HEK293 (cell line): ENCODE measurements around the gene CPNE9.

Experiments
- PBX3 ChIP-seq: sonication (generic); formaldehyde crosslinking; IDR thresholded peaks from 2 replicates; pipeline ENCODE4 v1.8.1; 2022; ENCODE audit warnings: mild to moderate bottlenecking, moderate library complexity, missing genetic modification reagents
- ZBTB21 ChIP-seq: fragments of 450-650 bp; formaldehyde crosslinking; IDR thresholded peaks from 2 replicates; pipeline ENCODE4 v1.5.1; 2017; ENCODE audit warnings: missing biosample characterization, missing genetic modification characterization
- ZNF133 ChIP-seq: fragments of 450-650 bp; formaldehyde crosslinking; IDR thresholded peaks from 2 replicates; pipeline ENCODE4 v1.5.1; 2016; ENCODE audit warnings: missing biosample characterization, missing genetic modification characterization
- ZNF274 ChIP-seq, 2 experiments: fragments of 200-500 bp in 1 of 2; fragments of 450-650 bp in 1 of 2; sonication (Bioruptor generic) in 1 of 2; formaldehyde crosslinking in 1 of 2; IDR thresholded peaks; 2 replicates each; pipeline versions ENCODE4 v1.5.1 to v1.6.1; 2014 to 2016; ENCODE audit warnings: borderline replicate concordance in 1 of 2, inconsistent platforms in 1 of 2, low read length in 1 of 2, missing biosample characterization in 1 of 2, missing genetic modification characterization in 1 of 2
- ZXDB ChIP-seq: fragments of 450-650 bp; formaldehyde crosslinking; IDR thresholded peaks from 2 replicates; pipeline ENCODE4 v1.5.1; 2016; ENCODE audit warnings: missing biosample characterization, missing genetic modification characterization
- TF ChIP-seq, protein P1 (sequence below): fragments of 450-650 bp; formaldehyde crosslinking; IDR thresholded peaks from 2 replicates; pipeline ENCODE4 v1.5.1; 2016; ENCODE audit warnings: missing biosample characterization, missing genetic modification characterization

DNA sequence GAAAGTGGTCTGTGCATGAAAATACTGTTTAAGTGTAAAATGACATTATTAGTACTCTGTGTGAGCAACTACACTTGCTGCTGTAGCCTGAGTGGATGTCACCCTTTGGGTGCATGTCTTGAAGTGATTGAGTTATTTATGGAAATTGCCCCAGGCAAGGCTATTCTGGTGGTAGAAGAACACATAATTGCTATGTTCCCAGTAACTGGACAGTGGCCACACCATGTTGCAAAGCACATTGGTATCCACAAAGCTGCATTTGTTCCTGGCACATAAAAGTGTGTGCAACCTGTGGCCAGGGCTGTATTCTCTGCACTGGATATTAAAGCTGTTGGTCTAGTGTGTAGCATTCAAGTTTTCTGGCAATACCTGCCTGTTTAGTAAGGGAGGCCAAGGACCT is 30.6 kb upstream of the CPNE9 start:
- no peak for TF ChIP-seq ZXDB (tag by site-specific recombination)
- TF ChIP-seq PBX3, result no peak
- TF ChIP-seq ZNF133 (tag by site-specific recombination), result no peak
- TF ChIP-seq, protein P1, sequence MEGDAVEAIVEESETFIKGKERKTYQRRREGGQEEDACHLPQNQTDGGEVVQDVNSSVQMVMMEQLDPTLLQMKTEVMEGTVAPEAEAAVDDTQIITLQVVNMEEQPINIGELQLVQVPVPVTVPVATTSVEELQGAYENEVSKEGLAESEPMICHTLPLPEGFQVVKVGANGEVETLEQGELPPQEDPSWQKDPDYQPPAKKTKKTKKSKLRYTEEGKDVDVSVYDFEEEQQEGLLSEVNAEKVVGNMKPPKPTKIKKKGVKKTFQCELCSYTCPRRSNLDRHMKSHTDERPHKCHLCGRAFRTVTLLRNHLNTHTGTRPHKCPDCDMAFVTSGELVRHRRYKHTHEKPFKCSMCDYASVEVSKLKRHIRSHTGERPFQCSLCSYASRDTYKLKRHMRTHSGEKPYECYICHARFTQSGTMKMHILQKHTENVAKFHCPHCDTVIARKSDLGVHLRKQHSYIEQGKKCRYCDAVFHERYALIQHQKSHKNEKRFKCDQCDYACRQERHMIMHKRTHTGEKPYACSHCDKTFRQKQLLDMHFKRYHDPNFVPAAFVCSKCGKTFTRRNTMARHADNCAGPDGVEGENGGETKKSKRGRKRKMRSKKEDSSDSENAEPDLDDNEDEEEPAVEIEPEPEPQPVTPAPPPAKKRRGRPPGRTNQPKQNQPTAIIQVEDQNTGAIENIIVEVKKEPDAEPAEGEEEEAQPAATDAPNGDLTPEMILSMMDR (tag by site-specific recombination), result no peak
- TF ChIP-seq ZNF274 (IDR thresholded peaks at IDR 0.05; ENCODE audit: low read length), result no peak
- TF ChIP-seq ZNF274 (tag by site-specific recombination; IDR thresholded peaks at IDR 0.05; ENCODE audit: borderline replicate concordance), result no peak
- no peak for TF ChIP-seq ZBTB21 (tag by site-specific recombination)
